Skin epidermis (tissue), 12 donors: ENCODE data around the gene ACSBG1.

Experiments used
- H3K27ac ChIP-seq, 21 experiments: fragments of 200-600 bp; sonication (generic) in 11 of 21; one replicate each; pipeline ENCODE4 v1.5.0; 2020; ENCODE audit warnings: mild to moderate bottlenecking in 3 of 21, inconsistent platforms in 2 of 21, moderate library complexity in 2 of 21
- H3K4me3 ChIP-seq, 7 experiments: fragments of 200-600 bp; sonication (generic) in 2 of 7; one replicate each; pipeline ENCODE4 v1.5.0; 2020; ENCODE audit warnings: inconsistent platforms in 2 of 7, mild to moderate bottlenecking in 2 of 7, moderate library complexity in 1 of 7

The ACSBG1 gene

DNA sequence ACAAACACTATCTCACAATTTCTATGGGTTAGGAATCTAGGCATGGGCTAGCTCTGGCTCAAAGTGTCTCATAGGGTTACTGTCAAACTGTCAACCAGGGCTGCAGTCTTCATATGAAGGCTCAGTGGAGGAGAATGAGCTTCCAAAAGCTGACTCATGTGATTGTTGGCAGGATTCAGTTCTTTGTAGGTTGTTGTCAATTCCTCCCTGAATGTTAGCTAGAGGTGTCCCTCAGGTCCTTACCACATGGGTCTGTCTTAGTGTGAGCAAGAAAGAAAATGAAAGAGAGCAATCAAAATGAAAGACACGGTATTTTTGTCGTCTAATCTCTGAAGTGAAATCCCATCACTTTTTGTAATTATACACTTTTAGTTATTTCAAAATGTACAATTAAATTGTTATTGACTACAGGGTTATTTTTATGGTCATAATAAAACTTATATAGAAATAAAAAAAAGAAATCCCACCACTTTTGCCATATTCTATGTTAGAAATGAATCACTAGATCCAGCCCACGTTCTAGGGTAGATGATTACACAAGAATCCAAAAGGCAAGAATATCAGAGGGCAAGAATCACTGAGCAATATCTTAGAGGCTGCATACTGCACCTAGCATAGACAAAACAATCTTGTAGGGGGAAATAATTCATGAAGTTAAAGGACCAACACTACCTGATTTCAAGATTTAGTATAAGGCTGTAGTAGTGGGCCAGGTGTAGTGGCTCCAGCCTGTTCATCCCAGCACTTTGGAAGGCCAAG is 8.4 kb downstream of the ACSBG1 start:
- Histone ChIP-seq H3K27ac (no peak overlapping the region), H3K4me3 (no peak overlapping the region)

DNA sequence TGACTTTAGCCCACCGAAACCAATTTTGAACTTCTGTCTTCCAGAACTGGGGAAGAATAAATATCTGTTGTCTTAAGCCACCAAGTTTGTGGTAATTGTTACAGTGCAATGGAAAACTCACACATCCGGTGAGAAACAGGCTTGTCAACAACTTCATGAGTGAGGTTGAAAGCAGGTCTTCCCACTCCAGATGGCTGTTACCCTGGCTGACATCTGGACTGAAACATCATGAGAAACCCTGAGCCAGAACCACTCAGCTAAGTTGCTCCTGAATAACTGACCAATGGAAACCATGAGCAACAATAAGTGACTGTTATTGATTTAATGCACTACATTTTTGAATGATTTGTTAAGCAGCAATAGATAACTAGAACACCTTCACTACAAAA is 10.3 kb downstream of the ACSBG1 start:
- H3K4me3 ChIP-seq: no peak overlapping the region
- peak overlapping the region in 4 of 21 experiments; percentile 11 to 54 (median 22) for H3K27ac ChIP-seq

DNA sequence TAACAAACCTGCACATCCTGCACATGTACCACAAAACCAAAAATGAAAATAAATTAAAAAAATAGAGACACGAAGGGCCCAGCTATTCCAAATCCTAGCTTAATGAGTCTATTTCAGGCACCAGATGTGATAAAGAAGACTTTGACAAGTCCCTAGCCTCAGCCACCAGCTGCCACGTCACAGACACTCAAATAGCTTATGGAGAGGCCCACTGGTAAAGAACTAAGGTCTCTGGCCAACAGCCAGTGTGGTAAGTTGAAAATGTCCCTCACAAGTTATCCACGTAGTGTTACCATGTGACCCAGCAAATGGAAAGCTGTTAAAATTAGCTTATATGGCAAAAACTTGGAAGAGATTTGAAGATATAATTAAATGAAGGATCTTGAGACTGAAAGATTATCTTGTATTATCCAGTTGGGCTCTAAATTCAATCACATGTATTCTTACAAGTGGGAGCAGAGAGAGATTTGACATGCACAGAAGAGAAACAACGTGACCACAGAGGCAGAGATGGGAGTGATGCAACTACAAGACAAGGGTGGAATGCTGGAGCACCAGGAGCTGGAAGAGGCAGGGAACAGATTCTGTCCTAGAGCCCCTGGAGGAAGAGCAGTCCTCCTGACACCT is 10.9 kb downstream of the ACSBG1 start:
- H3K4me3 ChIP-seq: no peak overlapping the region
- peak overlapping the region in 5 of 21 experiments; percentile 11 to 57 (median 24) for H3K27ac ChIP-seq

DNA sequence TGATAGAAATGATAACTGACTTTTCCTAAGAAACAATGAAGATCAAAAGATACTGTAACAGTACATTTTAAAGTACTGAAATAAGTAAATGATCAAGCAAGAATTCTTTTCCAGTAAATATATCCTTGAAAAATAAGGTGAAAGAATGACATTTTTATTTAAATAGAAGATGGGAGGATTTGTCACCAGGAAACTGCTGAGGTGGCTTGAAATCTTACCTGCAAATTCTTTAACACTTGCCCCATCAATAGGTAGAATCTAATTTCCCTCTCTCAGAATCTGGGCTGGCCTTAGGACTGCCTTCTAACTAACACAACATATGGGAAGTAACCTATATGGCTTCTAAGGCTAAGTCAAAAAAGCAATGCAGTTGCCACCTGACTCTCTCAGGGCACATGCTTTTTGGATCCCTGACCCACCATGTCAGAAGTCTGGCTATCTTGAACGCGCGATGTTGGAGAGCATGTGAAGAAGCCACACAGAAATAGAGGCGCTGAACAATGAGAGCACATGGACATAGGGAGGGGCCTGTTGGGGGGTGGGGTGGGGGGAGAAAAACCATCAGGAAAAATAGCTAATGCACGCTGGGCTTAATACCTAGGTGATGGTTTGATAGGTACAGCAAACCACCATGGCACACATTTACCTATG is 11.5 kb downstream of the ACSBG1 start:
- peak overlapping the region in 2 of 21 experiments; percentile 54 to 57 for H3K27ac ChIP-seq
- H3K4me3 ChIP-seq: no peak overlapping the region

DNA sequence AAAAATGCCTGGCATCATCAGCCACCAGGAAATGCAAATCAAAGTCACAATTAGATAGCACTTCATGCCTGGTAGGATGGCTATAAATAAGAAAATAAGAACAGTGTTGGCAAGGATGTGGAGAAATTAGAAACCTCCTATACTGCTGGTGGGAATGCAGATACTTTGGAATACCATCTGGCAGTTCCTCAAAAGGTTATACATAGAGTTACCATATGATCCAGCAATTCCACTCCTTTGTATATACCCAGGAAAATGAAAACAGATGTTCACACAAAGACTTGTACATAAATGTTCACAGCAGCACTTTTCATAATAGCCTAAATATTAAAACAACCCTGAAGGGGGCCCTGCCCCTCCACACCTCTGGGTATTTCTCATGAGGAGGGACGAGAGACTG is 13.7 kb downstream of the ACSBG1 start:
- Histone ChIP-seq H3K4me3 (no peak overlapping the region), H3K27ac (peak overlapping the region in 1 of 21 experiments; percentile 20)

DNA sequence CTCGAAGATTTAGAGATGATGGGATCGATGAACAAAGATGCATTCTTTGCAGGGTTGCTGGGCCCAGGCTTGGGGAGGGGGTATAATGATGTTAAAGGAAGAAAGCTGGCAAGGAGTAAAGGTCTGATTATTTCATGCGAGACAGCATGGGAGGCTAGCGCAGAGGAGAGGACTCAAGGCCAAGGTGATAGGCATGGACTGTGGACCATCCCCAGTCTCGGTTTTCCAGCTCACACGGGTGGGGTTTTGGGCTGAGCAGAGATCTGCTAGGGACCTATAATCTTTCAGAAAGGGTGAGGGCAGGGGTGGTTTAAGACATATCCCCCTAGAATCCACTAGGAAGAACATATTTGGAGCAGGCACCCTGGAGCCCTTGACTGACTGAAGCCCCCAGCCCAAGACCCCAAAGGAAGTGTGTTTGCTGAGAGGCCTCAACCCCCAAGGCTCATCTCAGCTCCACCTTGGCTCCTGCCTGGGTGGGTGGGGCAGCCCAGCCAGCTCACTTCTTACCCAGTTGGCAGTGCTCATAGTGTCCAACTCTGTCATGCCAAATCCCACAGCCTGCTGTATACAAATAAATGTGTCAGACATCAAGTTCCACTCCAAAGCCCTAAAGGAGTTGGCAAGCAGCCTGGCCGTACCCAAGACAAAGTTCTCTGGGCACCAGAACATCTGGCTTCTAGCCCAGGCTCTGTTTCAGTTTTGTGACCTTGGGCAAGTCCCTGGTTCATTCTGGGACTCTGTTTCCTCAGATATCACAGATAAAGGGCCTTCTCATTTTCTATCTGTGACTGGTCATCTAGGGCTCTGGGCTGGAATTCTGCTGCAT is 17.9 kb downstream of the ACSBG1 start:
- no peak overlapping the region for H3K4me3 ChIP-seq
- H3K27ac ChIP-seq: peak overlapping the region in 7 of 21 experiments; percentile 12 to 56 (median 39)

DNA sequence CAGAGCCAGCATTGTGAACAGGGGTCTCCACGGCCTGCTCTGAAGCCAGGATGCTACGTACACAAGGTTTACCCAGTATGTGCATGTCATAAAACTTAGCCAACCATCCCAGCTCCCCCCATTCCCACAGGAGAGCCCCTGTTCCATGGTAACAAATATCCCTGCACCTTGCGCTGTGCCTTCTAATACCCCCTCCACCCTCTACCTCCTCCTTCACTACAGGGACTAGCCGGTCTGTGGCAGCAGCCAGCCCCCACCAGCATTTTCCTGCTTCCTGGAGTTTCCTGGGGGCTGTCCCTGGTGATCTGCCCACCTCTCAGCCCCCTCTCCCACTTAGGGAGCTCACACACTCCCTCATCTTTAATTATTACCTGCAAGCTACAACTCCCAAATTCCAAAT is 20.4 kb downstream of the ACSBG1 start:
- Histone ChIP-seq H3K4me3 (no peak overlapping the region), H3K27ac (peak overlapping the region in 13 of 21 experiments; percentile 36 to 85 (median 71))

DNA sequence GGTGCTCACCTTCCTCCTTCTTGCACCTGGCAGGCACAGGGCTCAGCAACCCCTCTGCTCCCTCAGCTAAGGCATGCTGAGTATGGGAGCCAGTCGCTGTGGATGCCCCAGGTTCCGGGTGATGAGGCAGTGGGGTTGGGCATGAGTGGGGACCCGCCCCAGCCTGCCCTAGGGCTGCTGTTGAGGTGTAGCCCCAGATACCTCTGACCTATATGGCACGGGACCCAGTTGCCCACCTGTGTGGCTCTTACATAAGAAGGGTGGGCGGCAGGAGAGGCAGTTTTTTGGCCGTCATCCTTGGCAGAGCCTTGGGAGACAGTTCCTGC is 21.0 kb downstream of the ACSBG1 start:
- peak overlapping the region in 4 of 7 experiments; percentile 4 to 35 (median 18) for H3K4me3 ChIP-seq
- H3K27ac ChIP-seq: peak overlapping the region in 17 of 21 experiments; percentile 6 to 85 (median 71)

DNA sequence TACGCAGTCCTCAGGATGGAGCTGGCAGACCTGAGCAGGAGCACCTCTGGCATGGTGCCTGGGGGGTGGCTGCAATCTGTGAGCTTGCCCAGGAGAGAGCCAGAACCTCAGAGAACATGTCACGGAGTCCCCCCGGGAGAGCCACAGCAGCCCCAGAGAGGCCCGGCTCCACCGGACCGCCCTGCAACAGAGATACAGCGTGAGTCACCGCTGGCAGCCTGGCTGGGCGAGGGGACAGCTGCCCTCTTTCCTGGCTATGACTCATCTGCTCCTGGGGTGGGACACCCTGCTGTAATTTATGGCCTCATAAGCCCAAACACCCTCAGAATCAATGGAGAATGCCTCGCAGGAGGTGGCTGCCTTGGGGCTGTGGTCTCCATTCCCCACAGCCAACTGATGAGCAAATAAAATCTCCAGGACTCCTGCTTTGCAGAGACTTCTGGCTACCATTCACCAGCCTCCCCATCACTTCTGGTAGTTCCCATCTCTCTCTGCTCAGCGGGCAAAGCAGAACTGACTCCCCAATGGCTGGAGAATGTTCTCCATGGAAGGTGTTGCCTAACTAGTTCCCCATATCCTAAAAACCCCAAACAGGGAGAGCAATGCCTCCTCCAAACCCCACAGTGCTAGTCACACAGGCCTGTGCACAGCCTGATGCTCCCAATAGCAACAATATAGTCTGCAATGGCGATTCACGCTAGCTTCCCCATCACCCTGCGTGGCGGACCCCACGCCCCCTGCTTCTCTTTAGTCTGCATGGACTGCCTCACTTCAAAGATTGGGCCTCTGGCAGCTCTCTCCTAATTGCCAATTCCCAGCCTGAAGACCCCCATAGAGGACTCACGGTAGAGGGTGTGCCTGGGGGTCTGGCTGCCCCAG is 21.6 kb downstream of the ACSBG1 start:
- Histone ChIP-seq H3K27ac (peak overlapping the region in 18 of 21 experiments; percentile 12 to 85 (median 70)), H3K4me3 (peak overlapping the region in 4 of 7 experiments; percentile 4 to 35 (median 18))

DNA sequence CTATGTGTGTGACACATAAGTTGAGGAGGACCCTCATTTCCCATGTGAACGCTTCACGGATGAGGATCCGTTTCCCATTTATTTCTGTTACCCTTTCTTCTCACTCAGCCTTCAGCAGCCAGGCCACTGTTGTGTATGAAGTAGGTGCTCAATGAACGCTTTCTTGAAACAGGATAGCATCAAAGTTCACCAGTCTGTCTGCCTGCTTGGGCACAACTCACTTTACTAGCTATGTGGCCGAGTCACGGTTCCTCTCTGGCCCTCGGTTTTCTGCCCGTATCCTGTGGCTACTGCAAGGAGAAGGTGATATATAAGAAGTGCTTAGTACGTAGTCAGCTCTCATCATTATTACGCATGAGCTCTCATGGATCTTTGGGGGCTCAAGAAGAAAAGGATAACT is 22.4 kb downstream of the ACSBG1 start:
- H3K4me3 ChIP-seq: peak overlapping the region in 1 of 7 experiments; percentile 35
- peak overlapping the region in 16 of 21 experiments; percentile 12 to 85 (median 72) for H3K27ac ChIP-seq

DNA sequence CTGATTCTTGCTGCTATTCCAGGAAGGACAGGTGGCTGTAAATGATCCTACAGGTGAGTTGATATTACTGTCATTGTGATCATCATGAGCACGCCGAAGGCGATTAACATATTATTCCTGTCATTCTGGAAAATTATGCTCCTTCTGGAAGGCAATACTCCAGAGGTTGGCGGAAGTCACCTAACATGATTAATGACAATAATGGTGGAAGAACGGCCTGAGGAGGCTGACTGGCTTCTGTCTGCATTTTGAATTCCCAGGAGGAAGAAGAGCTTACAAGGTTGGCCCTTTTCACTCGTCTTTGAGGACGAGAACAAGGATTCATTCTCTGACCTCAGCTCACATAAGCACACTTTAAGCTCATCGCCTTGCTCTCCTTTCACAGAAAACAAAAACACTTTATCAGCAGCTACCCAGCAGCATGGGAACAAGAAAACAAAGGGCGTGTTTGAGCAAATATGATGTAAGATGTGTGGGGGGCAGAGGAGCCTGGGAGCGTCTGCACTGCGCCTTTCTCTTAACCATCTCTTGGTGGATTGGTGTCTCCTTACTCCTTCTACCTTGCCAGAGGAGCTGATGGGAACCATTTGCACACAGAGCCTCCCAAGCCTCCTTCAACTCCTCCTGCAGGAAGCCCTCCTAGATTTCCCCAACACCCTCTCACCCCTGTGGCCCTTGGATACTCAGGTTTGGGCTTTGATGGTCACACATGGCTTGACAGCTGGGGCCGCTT is 23.0 kb downstream of the ACSBG1 start:
- H3K4me3 ChIP-seq: peak overlapping the region in 1 of 7 experiments; percentile 35
- H3K27ac ChIP-seq: peak overlapping the region in 15 of 21 experiments; percentile 16 to 85 (median 75)

DNA sequence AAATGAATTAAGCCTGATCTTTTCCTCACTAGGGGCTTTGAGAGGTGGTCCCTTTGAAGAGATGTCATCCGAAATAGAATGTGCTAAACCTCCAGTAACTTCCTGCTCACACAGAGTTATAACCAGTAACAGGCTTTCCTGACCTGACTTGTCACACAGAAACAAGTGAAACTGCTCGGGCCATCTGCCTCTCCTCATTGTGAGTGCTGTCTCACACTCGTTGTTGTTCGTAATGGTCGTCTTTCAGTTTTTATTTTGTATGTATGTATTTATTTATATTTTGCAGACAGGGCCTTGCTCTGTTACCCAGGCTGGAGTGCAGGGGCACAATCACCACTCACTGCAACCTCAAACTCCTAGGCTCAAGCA is 24.0 kb downstream of the ACSBG1 start:
- Histone ChIP-seq H3K4me3 (no peak overlapping the region), H3K27ac (peak overlapping the region in 17 of 21 experiments; percentile 13 to 85 (median 72))

DNA sequence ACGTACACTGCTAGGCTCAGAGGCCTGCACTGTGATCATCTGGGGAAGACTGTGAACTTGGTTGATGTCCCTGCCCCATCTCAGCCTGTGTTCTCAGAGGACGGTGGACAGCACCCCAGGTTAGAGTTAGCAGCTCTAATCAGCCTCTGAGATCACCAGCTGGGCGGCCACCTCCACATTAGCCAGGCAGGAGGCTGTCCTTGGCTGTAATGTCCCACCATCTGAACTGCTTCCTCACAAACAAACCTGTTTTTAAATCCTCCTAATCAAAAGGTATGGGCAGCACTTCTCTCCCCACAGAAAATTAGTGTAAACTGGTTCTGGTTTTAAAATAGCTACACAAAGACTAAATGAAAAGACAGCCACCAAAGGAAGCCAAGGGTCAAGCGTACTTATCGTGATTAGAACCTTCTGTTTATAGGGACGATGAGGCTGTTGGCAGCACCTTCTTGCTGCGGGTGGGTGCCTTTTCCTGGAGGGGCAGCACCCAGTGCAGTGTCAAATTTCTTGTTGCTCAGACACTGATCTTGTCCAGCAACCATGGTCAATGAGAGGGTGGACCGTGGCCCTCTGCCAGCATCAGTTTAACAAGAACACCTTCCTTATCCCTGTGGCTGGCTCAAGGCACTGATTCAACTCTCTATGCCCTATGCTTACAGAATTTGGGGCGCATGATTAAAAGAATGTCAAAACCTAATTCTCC is 24.6 kb downstream of the ACSBG1 start:
- Histone ChIP-seq H3K27ac (peak overlapping the region in 17 of 21 experiments; percentile 13 to 85 (median 72)), H3K4me3 (no peak overlapping the region)

DNA sequence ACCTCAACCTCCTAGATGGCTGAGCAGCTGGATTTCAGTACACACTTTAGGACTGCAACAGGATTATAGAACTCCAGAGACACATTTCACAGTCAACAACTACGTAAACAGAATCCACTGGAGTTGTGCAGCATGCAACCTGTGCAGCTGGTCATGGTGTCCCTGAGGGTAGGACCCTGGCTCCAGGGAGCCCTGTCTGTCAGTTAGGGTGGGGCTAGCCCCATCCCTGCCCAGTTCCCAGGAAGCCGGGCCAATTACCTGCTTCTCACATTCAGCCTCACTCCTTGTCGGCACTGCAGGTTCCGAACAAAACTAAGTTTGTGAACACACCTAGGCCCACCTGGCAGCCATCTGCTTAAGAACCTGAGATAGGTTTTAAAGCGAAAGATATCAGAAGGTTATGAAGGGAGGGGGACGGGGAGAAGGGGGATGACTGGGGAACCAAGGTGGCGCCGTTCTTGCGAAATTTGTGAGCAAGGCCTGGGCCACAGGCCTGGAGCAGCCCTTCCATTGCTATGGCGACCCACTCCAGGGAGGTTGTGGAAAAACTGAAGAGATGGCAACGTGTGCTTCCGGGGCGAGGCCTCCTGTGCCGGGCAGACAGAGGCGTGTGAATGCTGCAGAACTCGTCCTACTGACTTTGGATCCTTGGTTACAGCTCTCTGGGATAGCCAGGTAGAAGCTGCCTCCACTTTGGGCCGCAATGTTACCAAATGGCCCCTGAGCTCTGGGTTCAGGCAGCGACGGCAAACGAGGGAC is 25.3 kb downstream of the ACSBG1 start:
- peak overlapping the region in 17 of 21 experiments; percentile 33 to 85 (median 72) for H3K27ac ChIP-seq
- no peak overlapping the region for H3K4me3 ChIP-seq

DNA sequence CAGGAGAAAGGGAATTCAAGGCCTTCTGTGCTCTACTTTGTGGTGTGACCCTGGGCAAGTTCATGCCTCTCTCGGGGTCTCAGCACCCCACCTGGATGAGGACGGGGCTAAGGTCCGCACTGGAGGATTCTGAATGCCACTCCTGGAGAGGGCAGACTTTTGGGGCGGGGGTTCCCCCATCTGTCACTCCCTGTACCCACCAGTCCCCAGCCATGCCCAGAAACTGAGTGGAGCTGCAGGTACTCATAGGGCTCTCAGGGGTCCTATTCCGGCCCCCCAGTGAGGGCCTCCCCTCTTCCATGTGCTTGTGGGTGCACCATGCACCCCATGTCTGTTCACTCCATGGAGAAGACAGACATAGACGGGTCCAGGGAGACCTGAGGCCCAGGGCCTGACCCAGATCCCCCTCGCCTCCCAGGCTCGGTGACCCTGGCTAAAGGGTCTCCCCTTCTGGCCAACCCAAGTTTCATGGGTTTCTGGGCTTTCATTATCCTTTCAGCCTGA is 26.0 kb downstream of the ACSBG1 start:
- Histone ChIP-seq H3K4me3 (no peak overlapping the region), H3K27ac (peak overlapping the region in 15 of 21 experiments; percentile 6 to 85 (median 71))

DNA sequence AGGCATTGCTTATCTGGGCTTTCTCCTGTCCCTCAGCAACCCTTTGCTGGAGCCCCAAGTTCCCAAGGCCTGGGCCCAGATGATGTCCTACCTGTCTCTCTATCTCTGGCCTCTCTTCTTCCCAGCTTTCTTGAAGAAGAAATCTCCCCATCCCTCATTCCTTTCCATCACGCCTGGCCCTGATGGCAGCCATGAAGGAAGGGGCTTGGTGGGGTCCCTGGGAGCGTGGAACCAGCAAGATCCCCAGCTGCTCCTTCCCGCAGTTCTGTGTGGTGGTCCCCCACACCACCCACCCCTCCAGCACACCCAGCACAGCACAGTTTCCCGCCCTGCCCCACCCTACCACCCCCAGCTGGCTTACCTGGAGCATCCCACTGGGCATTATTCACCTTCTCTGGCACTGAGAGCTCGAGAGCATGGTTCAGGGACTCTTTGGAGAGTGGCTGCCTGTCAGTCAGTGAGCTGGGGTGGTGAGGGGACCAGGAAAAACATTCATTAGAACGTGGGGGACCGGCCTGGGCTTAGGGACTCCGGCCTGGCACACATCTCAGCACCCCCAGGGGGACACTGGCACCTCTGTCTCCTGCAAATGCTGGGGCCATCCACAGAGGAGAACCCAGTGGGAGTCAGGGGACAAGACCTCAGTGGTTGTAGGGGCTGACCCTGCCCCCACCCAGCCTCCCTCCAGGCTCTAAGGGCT is 26.6 kb downstream of the ACSBG1 start:
- peak overlapping the region in 11 of 21 experiments; percentile 4 to 85 (median 68) for H3K27ac ChIP-seq
- no peak overlapping the region for H3K4me3 ChIP-seq
